ENCODE data around the gene PASK.

GRCh38 chr2:241190291-241190981, 41.2 kb upstream of the PASK start:
- TF ChIP-seq EZH2 (IDR thresholded peaks at IDR 0.05; ENCODE audit: borderline replicate concordance, insufficient read depth, low read length, poor library complexity, severe bottlenecking) (no peak), RAD21 (conservative IDR thresholded peaks at IDR 0.05) (no peak), CTCF (IDR thresholded peaks at IDR 0.05; ENCODE audit: poor library complexity, severe bottlenecking) (no peak)
- TF ChIP-seq, protein P1, sequence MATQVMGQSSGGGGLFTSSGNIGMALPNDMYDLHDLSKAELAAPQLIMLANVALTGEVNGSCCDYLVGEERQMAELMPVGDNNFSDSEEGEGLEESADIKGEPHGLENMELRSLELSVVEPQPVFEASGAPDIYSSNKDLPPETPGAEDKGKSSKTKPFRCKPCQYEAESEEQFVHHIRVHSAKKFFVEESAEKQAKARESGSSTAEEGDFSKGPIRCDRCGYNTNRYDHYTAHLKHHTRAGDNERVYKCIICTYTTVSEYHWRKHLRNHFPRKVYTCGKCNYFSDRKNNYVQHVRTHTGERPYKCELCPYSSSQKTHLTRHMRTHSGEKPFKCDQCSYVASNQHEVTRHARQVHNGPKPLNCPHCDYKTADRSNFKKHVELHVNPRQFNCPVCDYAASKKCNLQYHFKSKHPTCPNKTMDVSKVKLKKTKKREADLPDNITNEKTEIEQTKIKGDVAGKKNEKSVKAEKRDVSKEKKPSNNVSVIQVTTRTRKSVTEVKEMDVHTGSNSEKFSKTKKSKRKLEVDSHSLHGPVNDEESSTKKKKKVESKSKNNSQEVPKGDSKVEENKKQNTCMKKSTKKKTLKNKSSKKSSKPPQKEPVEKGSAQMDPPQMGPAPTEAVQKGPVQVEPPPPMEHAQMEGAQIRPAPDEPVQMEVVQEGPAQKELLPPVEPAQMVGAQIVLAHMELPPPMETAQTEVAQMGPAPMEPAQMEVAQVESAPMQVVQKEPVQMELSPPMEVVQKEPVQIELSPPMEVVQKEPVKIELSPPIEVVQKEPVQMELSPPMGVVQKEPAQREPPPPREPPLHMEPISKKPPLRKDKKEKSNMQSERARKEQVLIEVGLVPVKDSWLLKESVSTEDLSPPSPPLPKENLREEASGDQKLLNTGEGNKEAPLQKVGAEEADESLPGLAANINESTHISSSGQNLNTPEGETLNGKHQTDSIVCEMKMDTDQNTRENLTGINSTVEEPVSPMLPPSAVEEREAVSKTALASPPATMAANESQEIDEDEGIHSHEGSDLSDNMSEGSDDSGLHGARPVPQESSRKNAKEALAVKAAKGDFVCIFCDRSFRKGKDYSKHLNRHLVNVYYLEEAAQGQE (IDR thresholded peaks at IDR 0.05; ENCODE audit: borderline replicate concordance), result no peak
